HG03565 (cell line): ENCODE results near the gene KLHL40.

ENCODE experiments used
- ATAC-seq: cut with Tn5 transposase; IDR thresholded peaks from one replicate; pipeline ENCODE4 v1.9.1; 2021; ENCODE audit warnings: mild to moderate bottlenecking, moderate library complexity; ENCODE audit not compliant: unreplicated experiment

The KLHL40 gene

DNA sequence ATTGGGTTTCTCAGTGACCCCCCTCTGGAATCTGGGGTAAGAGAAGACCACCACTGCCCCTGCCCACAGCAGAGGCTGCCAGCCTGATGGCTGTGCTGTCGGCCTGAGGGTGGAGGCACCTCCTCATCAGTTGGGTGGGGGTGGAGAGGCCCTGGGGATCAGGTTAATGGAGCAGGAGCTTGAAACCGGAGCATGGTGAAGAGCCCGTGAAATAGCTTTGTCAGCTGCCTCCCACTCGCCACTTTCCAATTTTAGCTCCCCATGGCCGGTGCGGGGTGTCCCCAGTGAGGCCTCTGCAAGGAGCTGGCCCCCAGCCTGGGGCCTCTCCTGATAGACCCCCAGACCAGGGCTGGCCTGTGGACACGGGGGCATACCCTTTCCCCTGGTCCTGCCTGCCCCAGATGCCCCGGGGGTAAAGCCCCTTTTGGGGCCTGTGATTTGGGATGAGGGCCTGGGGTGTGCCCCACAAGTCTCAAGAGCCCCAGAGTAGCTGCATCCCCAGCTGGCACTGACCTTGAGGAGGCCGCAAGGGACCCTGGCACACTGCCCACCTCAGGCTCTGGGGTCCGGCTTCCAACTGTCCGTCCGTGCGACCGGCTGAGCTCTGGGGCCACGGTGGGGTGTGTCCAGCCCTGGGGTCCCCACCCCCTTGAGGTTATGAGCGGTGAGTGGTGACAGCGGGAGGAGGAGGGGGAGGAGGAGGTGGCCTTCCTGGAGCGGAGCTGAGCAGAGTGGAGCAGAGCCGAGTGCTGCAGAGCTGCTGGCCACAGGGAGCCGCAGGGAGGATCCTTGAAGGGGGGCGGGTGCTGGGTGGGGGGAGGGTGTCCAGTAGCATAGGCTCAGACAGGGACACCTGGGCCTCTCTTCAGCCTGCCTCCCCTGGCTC is 17.0 kb downstream of the KLHL40 start, which contains the start of gene HHATL:
Gene HHATL (minus strand): TSS at position 733 of the 886 bp plus-strand sequence. CDS start 1,972 bp downstream, outside the sequence.
- no peak for ATAC-seq

DNA sequence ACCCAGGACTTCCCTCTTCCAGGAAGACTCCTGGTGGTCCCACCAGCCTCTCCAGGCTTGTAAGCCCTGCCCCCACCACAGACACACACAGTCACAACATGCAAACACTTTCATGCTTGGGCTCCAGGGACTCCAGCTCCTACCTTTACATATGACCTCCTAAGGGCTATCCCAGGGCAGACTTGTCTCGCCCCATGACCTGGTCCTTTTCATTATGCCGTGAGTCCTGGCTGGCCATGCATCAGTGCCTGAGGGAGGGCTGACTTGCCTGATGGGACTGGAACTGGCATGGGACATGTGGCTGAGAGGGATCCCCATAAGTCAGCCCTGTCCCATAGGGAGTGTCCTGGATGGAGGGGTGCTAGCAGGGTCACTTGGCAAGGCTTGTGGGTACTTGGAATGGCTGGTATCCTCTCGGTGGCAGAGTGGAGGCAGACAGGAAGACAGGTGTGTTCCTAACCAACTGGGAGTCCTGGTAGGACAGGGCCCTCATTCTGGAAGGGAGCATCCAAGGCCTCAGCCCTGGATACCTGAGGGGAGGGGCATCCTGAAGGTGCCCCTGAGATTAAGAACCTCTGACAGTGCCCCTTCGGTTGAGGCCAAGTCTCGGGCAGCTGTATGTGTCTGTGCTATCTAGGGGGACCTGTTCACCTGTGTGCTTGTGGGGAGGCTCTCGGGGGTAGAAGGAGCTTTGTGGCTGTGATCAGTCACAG is 17.8 kb downstream of the KLHL40 start:
- ATAC-seq: no peak

DNA sequence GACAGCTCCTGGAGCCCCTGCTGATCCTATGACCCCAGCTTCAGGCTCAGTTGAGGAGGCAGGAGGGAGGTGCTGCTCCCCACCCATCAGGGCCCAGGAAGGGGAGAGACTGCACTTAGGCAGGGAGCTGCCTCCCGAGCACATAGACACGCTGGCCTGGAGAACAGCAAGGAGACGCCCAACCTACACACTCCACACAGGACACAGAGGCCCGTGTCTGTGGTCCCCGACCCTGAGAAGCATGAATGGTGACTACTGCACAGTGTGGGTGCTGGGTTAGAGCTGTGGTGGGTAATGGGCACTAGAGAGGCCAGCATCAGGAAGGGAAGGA is 18.3 kb downstream of the KLHL40 start:
- ATAC-seq: no peak

DNA sequence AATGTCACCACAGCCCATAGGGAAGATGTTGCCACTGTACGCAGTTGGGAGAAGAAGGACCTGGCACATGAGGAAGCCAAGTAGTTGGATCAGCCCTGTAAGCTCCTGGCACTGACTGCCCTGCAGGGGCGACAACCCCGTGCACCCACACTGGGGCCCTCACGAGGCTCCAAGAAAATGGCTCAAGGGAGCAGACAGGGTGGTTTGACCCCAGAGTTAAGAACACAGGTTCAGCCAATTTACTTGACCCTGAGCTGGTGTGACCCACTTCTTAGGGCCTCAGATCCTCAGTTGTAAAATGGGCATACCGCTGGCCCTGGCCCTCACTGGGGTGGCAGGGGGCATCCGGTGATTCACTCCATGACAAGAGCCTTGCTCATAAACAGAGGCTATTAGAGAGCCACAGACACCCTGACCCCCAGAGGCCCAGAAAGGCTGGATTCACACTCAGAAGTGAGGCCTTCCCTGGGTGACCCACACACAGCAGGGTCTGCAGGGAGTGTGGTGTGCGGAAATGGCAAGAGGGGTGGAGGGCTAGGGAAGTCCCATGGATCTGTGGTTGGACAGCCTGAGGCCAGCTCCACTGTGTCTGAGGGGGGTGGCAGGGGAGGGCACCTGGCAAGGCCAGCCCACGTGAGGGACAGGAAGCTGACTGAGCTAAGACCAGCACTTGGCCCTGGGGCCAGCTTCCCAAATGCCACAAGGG is 19.0 kb downstream of the KLHL40 start:
- ATAC-seq: no peak

DNA sequence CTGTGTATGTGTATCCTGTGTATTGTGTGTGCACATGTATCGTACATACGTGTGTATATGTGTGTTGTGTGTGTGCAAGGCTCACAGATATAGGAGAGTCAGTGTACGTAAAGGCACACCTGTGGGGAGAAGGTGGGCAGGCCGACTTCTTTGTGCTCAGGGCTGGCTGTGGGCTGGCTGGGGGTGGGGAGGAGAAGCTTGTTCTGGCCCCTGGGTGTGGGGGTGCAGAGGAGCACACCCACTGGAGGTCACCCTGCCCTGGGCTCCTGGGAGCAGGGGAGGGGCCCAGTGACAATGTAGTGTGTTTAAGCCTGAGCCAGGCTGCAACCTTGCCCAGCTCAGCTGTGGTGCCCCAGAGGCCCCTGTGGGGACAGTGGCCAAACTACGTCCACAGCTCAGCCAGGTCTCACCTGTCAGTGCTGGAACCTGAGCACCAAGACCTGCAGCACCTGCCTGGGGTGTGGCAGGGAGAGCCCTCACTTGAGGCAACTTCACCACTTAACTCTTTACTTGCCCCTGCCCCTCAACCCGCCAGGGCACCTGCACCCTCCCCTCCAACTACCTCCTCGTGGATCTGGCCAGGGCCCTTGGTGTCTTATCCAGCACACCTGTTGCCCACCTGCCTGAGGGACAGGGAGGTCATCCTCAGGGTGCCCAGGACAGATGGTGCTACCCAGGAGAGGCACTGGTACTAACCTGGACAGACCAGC is 19.9 kb downstream of the KLHL40 start:
- no peak for ATAC-seq

DNA sequence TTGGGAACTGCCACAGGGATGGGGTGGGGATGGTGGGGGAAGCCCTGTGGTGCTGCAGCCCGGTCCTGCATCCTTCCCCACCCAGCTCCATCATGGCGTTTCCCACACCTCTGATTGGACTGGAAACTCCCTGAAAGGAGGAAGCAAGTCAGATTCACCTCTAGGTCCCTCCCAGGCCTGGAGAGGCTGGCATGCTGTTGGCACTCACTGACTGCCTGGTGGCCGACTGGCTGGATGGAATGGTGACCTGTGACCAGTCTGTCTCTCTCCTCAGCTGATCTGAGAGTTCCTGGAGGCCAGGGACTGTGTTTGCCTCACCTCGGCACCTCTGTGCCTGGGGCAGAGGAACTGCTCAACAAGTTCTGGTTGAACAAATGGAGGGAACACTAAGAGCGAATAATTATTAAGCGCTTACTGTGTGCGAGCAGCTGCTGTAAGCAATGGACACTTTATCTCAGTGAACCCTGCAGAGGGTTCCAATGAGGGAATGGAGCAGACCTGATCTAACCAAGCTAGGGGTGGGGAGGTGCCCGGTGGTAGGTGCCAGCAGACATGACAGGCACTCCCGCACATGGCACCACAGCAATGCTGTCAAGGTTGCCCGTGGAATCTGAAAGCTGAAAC is 20.7 kb downstream of the KLHL40 start:
- ATAC-seq: no peak

DNA sequence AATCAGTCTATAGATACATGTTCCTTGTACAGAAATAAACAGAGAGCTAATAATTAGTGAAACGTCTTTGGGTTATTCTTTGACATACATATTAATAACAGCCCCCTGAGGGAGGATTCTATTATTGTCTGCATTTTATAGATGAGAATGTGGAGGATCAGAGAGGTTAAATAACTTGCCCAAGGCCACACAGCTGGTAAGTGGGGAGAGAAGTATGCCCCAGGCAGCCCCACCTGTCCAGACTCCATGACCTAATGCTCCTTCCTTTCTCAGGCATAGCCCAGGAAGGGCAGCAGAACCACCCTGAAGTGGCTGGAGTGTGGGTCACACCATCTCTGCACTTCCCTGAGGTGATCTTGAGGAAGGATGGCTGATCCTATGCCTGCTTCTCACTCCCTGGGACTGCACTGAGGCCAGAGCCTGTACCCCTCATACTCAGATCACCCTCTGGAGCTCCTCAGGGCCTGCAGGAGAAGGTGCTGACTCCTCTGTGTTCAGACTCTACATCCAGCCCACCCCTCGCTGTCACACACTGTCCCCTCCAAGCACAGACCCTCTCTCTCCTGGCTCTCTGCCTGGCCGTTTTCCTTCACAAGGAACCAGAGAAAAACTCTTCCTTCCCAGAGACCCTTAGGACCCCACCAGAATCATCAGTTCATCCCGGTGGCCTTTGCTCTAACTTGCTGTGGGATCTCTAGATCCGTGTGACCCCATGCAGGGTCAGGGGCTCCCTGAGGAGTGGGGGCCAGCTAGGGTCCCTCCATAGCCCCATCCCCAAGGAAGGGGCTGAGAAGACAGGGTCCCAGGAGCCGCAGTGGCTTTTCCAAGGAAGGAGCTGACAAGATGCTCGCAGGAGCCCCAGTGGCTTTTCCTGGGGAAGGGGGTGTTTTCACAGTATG is 21.6 kb downstream of the KLHL40 start:
- no peak for ATAC-seq

DNA sequence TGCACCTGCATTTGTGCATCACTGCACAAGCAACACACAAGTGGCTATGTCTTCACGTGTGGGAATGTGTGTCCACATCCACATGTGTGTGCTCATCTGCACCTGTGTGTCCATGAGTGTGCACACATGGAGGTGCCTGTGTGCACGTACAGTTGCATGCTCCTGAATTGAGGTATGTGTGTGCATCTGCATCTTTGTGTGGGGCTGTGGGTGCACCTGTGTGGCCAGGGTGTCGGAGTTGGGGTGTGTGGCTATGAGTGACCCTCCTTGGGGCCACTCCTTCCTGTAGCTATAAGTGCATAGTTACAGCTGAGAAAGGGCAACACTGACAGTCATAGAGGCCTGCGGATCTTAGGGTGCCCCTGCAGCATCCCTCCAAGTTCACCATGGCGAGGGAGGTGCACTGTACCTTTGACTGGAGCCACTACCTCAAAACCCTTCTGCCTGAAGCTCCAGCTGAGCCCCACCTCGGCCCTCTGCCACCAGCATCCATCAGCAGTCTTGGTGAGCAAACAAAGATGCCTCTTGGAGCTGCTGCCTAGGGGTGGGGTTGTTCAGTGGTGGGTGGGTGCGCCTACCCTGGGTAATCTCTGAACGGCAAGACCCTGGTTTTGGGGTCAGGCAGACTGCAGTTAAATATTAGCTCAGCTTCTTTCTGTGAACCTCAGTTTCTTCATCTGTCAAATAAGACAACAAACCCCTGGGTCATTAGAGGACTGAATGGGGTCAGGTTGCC is 22.5 kb downstream of the KLHL40 start:
- no peak for ATAC-seq

DNA sequence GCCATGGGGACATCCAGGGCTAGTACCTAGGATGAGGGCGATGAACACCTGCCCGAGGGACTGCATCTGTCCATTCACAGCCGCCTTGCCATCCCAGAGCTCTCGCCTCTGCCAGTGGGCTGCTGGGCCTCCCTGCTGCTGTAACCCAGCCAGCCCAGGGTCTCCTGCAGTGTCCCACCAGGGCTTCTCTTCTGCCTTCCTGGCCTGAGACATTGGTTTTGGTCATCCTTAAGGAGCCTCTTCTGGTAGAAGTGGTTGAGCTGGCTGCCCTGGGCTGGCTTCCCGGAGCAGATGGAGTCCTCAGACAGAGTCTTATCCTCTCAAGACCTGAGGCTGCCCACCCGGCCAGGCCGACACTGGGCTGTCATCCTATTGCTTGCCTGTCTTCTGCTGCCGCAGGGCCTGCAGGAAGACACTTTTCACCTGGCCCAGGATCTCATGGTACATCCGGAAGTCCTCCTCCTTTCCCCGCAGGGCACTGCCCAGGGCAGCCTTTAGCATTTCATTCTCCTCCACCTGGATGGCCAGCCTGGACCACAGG is 23.3 kb downstream of the KLHL40 start:
- no peak for ATAC-seq

DNA sequence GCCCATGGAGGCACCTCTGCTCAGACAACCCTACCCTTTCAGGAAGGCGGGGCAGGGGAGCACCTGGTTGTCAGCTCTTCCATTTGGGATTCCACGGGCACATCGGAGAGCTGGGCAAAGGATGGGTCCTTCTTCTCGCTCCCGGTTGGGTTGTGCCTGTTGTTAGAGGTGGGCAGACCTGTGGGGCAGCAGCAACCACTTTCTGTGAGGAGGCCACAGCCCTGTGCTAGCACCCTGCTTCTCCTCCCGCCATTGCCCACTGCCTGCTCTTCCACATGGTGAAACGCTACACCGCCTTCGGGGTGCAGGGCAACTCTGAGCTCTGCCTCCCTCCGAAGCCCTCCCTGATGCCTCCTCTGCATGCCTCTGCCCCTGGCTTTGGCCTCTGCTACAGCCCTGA is 24.3 kb downstream of the KLHL40 start:
- no peak for ATAC-seq

DNA sequence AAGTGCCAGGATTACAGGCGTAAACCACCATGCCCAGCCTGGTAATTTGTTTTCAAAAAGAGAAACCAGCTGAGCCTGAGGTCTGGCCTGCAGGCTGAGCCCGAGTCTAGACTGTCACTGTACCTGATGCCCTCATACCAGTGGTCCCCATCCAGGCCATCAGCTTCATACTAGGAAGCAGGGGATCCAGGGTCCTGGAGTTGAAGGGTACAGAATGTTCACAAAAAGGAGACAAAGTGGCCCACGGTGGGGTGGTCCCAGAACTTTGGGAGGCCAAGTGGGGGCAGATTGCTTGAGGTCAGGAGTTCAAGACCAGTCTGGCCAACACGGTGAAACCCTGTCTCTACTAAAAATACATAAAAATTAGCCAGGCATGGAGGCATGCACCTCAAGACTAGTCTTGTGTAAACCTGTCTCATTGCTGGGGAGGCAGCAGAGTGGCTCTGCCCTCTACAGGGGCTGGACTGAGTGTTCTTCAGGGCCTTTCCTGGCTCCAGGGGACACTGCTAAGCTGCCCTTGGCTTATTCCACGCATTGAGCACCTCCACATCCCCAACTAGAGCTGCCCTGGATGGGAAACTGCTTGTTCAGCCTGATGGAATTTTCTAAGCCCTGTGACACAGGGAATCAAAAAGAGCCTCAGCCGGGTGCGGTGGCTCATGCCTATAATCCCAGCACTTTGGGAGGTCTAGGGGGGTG is 25.1 kb downstream of the KLHL40 start:
- ATAC-seq: no peak

DNA sequence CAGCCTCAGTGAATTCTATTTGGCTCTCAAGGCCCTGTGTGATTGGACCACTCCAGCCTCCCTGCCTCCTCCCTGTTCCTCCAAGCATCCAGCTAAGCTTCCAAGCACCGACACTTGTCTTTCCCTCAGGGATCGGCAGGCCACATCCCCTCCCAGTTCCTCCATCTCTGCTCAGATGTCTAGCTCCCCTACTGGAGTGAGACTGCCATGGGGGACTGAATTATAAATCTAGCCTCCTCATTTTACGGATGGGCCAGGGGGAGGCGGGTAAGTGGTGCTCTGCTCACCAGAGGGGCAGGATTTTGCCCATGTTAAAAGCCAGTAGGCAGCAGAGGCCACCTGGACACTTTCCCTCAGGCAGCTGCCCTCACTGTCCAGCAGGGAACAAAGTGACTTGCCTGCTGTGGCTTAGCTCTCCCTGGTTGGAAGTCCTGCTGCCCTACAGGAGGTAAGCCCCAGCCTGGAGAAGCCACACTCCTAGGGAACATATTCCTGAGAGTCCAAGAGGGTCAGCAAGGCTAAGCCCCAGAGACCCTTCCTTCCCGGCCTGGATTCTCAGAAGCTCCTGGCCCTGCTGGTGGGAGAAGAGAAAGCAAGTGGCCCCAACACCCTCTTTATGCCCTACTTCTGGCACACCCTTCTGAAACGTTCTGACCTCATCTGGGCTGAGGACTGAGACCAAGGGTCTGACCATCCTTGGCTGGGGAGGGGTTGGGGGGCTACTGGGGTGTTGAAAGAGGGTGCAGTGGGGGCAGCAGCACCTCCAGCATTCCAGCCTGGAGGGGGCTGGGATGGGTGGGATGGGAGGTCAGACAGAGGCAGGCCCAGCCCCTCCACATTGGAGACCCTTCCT is 26.4 kb downstream of the KLHL40 start:
- ATAC-seq: no peak

DNA sequence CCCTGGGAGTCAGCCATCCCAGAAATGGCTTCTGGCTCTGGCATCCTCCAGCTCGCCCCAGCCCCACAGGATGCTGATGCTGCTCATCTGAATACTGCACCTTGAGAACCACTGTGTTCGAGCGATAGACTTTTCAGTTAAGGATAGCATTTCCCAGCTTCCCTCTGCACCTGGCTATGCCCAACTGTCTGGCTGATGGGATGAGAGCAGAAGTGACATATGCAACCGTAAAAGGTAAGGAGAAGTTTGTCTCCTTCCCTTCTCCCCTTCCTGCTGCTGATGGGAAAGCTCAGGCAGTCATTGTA is 27.0 kb downstream of the KLHL40 start:
- ATAC-seq: no peak

DNA sequence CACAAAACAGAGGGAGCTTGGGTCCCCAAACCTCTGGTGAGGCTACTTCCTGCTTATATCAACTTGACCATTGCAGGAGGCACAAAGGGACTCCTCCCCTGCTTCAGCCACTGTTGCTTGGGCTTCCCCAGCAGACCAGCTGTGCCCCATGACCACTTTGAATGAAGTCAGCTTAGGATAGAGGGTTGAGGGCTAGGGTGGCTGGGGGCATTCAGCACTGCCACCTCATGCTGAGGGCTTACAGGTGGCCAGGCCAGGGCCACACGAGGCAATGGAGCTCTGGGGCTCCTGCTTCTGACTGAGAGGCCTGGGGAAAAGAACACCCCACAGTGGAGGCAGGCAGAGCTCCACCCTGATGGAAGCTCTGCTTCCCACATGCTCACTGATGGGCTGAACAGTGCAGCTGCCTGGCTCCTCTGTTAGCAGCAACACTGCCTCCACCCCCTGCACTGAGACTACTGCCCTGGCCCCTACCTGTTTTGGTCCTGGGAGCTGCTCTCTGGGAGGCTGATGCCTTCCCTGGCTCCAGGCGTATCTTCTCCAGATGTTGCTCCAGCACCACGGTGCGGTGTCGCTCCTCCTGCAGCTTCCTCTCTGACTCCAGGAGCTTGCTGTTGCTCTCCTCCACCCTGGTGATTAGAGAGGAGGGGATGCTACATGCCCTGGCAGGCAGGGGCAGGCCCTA is 27.5 kb downstream of the KLHL40 start:
- no peak for ATAC-seq

DNA sequence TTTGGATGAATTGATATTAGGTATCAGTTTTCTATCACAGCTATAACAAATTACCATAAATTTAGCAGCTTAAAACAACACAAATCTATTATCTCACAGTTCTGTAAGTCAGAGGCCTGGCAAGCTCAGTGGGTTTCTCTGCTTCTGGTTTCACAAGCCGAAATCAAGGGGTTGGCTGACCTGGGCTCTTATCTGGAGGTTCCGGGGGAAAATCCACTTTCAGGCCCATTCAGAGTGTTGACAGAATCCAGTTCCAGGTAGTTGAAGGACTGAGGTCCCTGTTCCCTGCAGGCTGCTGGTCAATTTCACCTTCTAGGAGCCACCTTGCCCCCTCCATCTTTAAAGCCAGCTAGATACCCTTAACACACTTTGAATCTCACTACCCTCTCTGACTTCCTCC is 28.4 kb downstream of the KLHL40 start:
- ATAC-seq: no peak

DNA sequence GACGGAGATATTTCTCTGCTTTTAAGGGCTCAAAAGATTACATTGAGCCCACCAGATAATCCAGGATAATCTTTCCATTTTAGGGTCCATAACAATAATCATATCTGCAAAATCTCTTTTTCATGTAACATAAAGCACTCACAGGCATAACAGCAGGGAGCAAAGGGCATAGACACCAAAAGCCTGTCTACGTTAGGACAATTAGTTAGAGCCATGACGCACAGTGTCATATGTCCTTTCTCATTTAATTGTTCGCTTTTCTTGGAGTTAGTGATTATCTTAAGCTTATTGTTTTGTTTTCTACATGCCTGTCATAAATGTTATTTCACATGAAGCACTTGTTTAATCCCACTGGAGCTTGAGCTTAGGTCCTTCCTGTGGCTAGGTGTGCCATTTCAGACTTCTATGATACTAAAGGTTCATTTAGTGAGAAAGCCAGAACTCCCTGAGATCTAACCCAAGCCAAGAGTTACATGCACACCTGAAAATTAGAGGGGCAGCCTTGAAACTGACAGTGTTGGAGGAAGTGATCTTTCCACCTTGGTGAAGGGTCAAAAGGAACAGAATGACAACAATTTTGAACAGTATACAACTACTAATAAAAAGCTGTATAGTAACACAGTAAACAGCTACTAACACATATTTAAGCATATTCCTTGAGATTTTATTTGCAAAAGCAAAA is 29.0 kb downstream of the KLHL40 start:
- no peak for ATAC-seq
